ENCODE data around the gene ADCY5.

- no peak for TF ChIP-seq YY1 (IDR thresholded peaks at IDR 0.05; ENCODE audit: insufficient read depth, insufficient read length)
- no peak for TF ChIP-seq SUZ12 (IDR thresholded peaks at IDR 0.05; ENCODE audit: extremely low read depth, insufficient read depth, insufficient read length)
- no peak for TF ChIP-seq ZNF274 (IDR thresholded peaks at IDR 0.05; ENCODE audit: low read depth, low read length)
Observed at GRCh38 chr3:123459862-123460261, 11.0 kb upstream of the ADCY5 start.

Data from NT2/D1 (cell line).